CD4-positive, alpha-beta T cell (primary cell): ENCODE results near the gene KCMF1. TPM values are rescaled to one million over a fixed set of nuclear protein-coding genes. Genes with fewer than 3 reads are reported as not detected.
"Not testable (repeated sequence)": the region's sequence is repeated elsewhere in the genome, so short reads cannot be mapped to it uniquely, and the experiment has no call there.

Source experiments
- ATAC-seq: fragments of 200-7000 bp; cut with Tn5 transposase; one replicate; pipeline ENCODE4 v1.10.0; 2022; ENCODE audit warnings: mild to moderate bottlenecking; ENCODE audit not compliant: poor library complexity
- CTCF ChIA-PET: fragments of 350-600 bp; sonication (Branson Sonifier 250); formaldehyde crosslinking; loops from one replicate; lab custom pipeline; 2021; ENCODE audit warnings: antibody characterized with exemption, inconsistent platforms; lab: Charles Lee
- POLR2A ChIA-PET: fragments of 350-600 bp; sonication (Branson Sonifier 250); formaldehyde crosslinking; loops from one replicate; lab custom pipeline; 2021; ENCODE audit warnings: antibody characterized with exemption, inconsistent platforms; lab: Charles Lee
- DNase-seq, 14 experiments: peaks; one replicate each; pipeline ENCODE4 v3.0.0-alpha.2; 2013 to 2020; ENCODE audit warnings: mixed read lengths in 2 of 14
- H3K27ac ChIP-seq, 2 donors: one replicate each; pipeline versions ENCODE4 v1.5.1 to v1.7.0; 2013; ENCODE audit warnings: low read length in 2 of 2, low read depth in 1 of 2, mild to moderate bottlenecking in 1 of 2
- H3K27me3 ChIP-seq, 2 experiments: 1 replicate in 1 of 2; 2 replicates in 1 of 2; pipeline versions ENCODE4 v1.6.1 to v1.7.0; 2013; ENCODE audit warnings: low read length in 2 of 2, control low read depth in 1 of 2, mild to moderate bottlenecking in 1 of 2, moderate library complexity in 1 of 2; ENCODE audit not compliant: insufficient read depth in 2 of 2, control insufficient read depth in 1 of 2
- H3K36me3 ChIP-seq: one replicate; pipeline ENCODE4 v1.6.1; 2013; ENCODE audit warnings: low read length, control low read depth; ENCODE audit not compliant: insufficient read depth
- H3K4me1 ChIP-seq: one replicate; pipeline ENCODE4 v1.6.1; 2013; ENCODE audit warnings: low read length, control low read depth; ENCODE audit not compliant: insufficient read depth
- H3K4me3 ChIP-seq: one replicate; pipeline ENCODE4 v1.5.1; 2013; ENCODE audit warnings: mild to moderate bottlenecking, low read length, moderate library complexity
- H3K9me3 ChIP-seq, 2 experiments: 1 replicate in 1 of 2; 2 replicates in 1 of 2; pipeline versions ENCODE4 v1.6.1 to v1.7.0; 2013; ENCODE audit warnings: low read length in 2 of 2, mild to moderate bottlenecking in 2 of 2, control low read depth in 1 of 2, moderate library complexity in 1 of 2; ENCODE audit not compliant: control insufficient read depth in 1 of 2, insufficient read depth in 1 of 2
- H3K27ac Mint-ChIP-seq: one replicate; pipeline ENCODE4 v1.8.0; 2020; ENCODE audit warnings: mixed read lengths
- H3K27me3 Mint-ChIP-seq: one replicate; pipeline ENCODE4 v1.8.0; 2021; ENCODE audit warnings: mixed read lengths
- H3K36me3 Mint-ChIP-seq: one replicate; pipeline ENCODE4 v1.8.0; 2021; ENCODE audit warnings: low read depth, mixed read lengths
- H3K4me1 Mint-ChIP-seq: one replicate; pipeline ENCODE4 v1.8.0; 2021; ENCODE audit warnings: low read depth, mixed read lengths
- H3K4me3 Mint-ChIP-seq: one replicate; pipeline ENCODE4 v1.8.0; 2020; ENCODE audit warnings: mild to moderate bottlenecking, mixed read lengths
- H3K9me3 Mint-ChIP-seq: one replicate; pipeline ENCODE4 v1.8.0; 2020; ENCODE audit warnings: mixed read lengths
- CTCF ChIP-seq: fragments of 200-600 bp; IDR thresholded peaks from one replicate; pipeline ENCODE4 v1.8.0; 2022; ENCODE audit warnings: antibody characterized with exemption, mild to moderate bottlenecking
- intact Hi-C, 2 experiments: fragments of 100-400 bp; cut with DNase I in 1 of 2; cut with micrococcal nuclease in 1 of 2; formaldehyde crosslinking; loops; one replicate each; pipeline versions ENCODE4 v1.15.1 to v1.9.0; 2023 to 2025; cut with DNase I, micrococcal nuclease
- total RNA-seq, 174 experiments: library from RNA in 2 of 174; stranded (reverse) in 2 of 174; gene quantifications; one replicate each; pipeline ENCODE4 v1.2.3 and lab custom pipeline; 2021 to 2026

KCMF1 gene
- total RNA-seq, 2 experiments from 2014 or later = 72.4 to 78.0 TPM

- no peak overlapping the region for H3K4me3 Mint-ChIP-seq
- no peaks in the 10 kb centered on the region for H3K9me3 Mint-ChIP-seq
- Histone ChIP-seq H3K4me1 (peaks cover 46% of the 10 kb centered on the region), H3K36me3 (no peaks in the 10 kb centered on the region), H3K27me3 (no peaks in the 10 kb centered on the region), H3K4me3 (no peak overlapping the region), H3K27ac (no peak overlapping the region), H3K9me3 (no peaks in the 10 kb centered on the region)
- DNase-seq (peak in 1 of 14 experiments; percentile 23), ATAC-seq (no peak)
- H3K27ac Mint-ChIP-seq = peak overlapping the region; percentile 16
- ChIA-PET CTCF (interaction anchor here (12.1 kb wide), 1 partner anchor 15 kb away, joined by 117 read pairs; no protein-coding TSS in a partner anchor), POLR2A (no interaction called here)
- no peaks in the 10 kb centered on the region for H3K36me3 Mint-ChIP-seq
- no peak for TF ChIP-seq CTCF
- peaks cover 56% of the 10 kb centered on the region for H3K4me1 Mint-ChIP-seq
- intact Hi-C loops = loop anchor here in 1 of 2 experiments (2.0 kb wide), 1 partner anchor 14 kb away; no protein-coding TSS in a partner anchor
- no peaks in the 10 kb centered on the region for H3K27me3 Mint-ChIP-seq
Observed at GRCh38 chr2:84942964-84943421, 28.0 kb upstream of the KCMF1 start.

GRCh38 chr2:84944295-84944909 is 26.6 kb upstream of the KCMF1 start:
- Histone ChIP-seq H3K4me3 (no peak overlapping the region), H3K36me3 (no peaks in the 10 kb centered on the region), H3K27ac (no peak overlapping the region), H3K4me1 (peaks cover 33% of the 10 kb centered on the region), H3K9me3 (no peaks in the 10 kb centered on the region), H3K27me3 (no peaks in the 10 kb centered on the region)
- Mint-ChIP-seq H3K27me3 (no peaks in the 10 kb centered on the region), H3K9me3 (no peaks in the 10 kb centered on the region), H3K4me3 (no peak overlapping the region), H3K4me1 (peaks cover 43% of the 10 kb centered on the region), H3K36me3 (no peaks in the 10 kb centered on the region), H3K27ac (peak overlapping the region; percentile 81)
- ChIA-PET POLR2A (interaction anchor here (3.0 to 4.0 kb wide), 2 partner anchors 18 to 25 kb away, joined by 35 to 45 read pairs; no protein-coding TSS in a partner anchor), CTCF (interaction anchor here (0.6 to 12.1 kb wide), 3 partner anchors 16 to 79 kb away, joined by 3 to 117 read pairs (median 4); no protein-coding TSS in a partner anchor)
- ATAC-seq = no peak
- DNase-seq = no peak
- intact Hi-C loops = no loop called here
- no peak for TF ChIP-seq CTCF

GRCh38 chr2:84945838-84946203 is 25.1 kb upstream of the KCMF1 start:
- not testable (repeated sequence) for H3K9me3 ChIP-seq, H3K36me3 Mint-ChIP-seq, H3K27me3 ChIP-seq, H3K9me3 Mint-ChIP-seq, H3K36me3 ChIP-seq, H3K27me3 Mint-ChIP-seq
- CTCF ChIA-PET = interaction anchor here (0.9 to 12.1 kb wide), 8 partner anchors 8 to 64 kb away, joined by 3 to 117 read pairs (median 4); no protein-coding TSS in a partner anchor
- Mint-ChIP-seq H3K27ac (peak overlapping the region; percentile 81), H3K4me3 (peak overlapping the region; percentile 28), H3K4me1 (peaks cover 34% of the 10 kb centered on the region)
- peak overlapping the region; percentile 25 for H3K4me3 ChIP-seq
- peak overlapping the region in 1 of 2 donors; percentile 53 for H3K27ac ChIP-seq
- peak in 2 of 14 experiments; percentile 21 to 58 for DNase-seq
- POLR2A ChIA-PET = interaction anchor here (0.6 to 4.0 kb wide), 19 partner anchors 8 to 487 kb away, joined by 3 to 45 read pairs (median 4); partner anchors contain the start of genes KCMF1 and SUCLG1
- intact Hi-C loops = loop anchor here in 1 of 2 experiments (2.0 kb wide), 1 partner anchor 19 kb away; no protein-coding TSS in a partner anchor
- ATAC-seq = peak; percentile 48
- peaks cover 23% of the 10 kb centered on the region for H3K4me1 ChIP-seq
